Stimulated activated effector memory CD8-positive, alpha-beta T cell treated with anti-CD3 and anti-CD28 coated beads, Interleukin-12 subunit alpha, Interleukin-12 subunit beta, amount 100 ng/mL, for 72 hours (primary cell): ENCODE results near the gene ADCY4.
"Not testable (repeated sequence)": the region's sequence is repeated elsewhere in the genome, so short reads cannot be mapped to it uniquely, and the experiment has no call there.

Experiments
- ATAC-seq: fragments of 150-1000 bp; cut with Tn5 transposase; 2 replicates; pipeline ENCODE4 v1.10.0; 2021
- DNase-seq, 2 donors: peaks; one replicate each; pipeline ENCODE4 v3.0.0; 2021 to 2022; ENCODE audit warnings: low spot score in 2 of 2
- H3K27ac Mint-ChIP-seq: one replicate; pipeline ENCODE4 v1.8.0; 2022; ENCODE audit warnings: mild to moderate bottlenecking, mixed read lengths
- H3K36me3 Mint-ChIP-seq: one replicate; pipeline ENCODE4 v1.8.0; 2022; ENCODE audit warnings: mild to moderate bottlenecking, mixed read lengths
- H3K4me1 Mint-ChIP-seq: one replicate; pipeline ENCODE4 v1.8.0; 2022; ENCODE audit warnings: mixed read lengths
- H3K4me3 Mint-ChIP-seq: one replicate; pipeline ENCODE4 v1.8.0; 2022; ENCODE audit warnings: mild to moderate bottlenecking, mixed read lengths
- H3K9me3 Mint-ChIP-seq: one replicate; pipeline ENCODE4 v1.8.0; 2022; ENCODE audit warnings: mixed read lengths

The ADCY4 gene

GRCh38 chr14:24355009-24355408, 20.1 kb upstream of the ADCY4 start:
- no peak for DNase-seq
- peaks cover 10% of the 10 kb centered on the region for H3K4me1 Mint-ChIP-seq
- H3K27ac Mint-ChIP-seq, result no peak overlapping the region
- no peaks in the 10 kb centered on the region for H3K36me3 Mint-ChIP-seq
- no peaks in the 10 kb centered on the region for H3K9me3 Mint-ChIP-seq
- no peak overlapping the region for H3K4me3 Mint-ChIP-seq
- ATAC-seq, result no peak

GRCh38 chr14:24354482-24354825, 19.6 kb upstream of the ADCY4 start:
- H3K27ac Mint-ChIP-seq, H3K4me3 Mint-ChIP-seq, H3K9me3 Mint-ChIP-seq, DNase-seq, ATAC-seq, H3K4me1 Mint-ChIP-seq, H3K36me3 Mint-ChIP-seq: not testable (repeated sequence)

- no peak overlapping the region for H3K4me3 Mint-ChIP-seq
- peak; percentile 65 for ATAC-seq
- no peak overlapping the region for H3K27ac Mint-ChIP-seq
- peaks cover 10% of the 10 kb centered on the region for H3K4me1 Mint-ChIP-seq
- DNase-seq, result no peak
- no peaks in the 10 kb centered on the region for H3K36me3 Mint-ChIP-seq
- H3K9me3 Mint-ChIP-seq, result no peaks in the 10 kb centered on the region
Observed at GRCh38 chr14:24353559-24354481, 18.9 kb upstream of the ADCY4 start.

- Mint-ChIP-seq H3K4me1 (peaks cover 10% of the 10 kb centered on the region), H3K27ac (no peak overlapping the region), H3K36me3 (no peaks in the 10 kb centered on the region), H3K4me3 (no peak overlapping the region), H3K9me3 (no peaks in the 10 kb centered on the region)
- DNase-seq (no peak), ATAC-seq (no peak)
Observed at GRCh38 chr14:24351517-24351916, 16.6 kb upstream of the ADCY4 start.

- no peaks in the 10 kb centered on the region for H3K9me3 Mint-ChIP-seq
- no peak overlapping the region for H3K27ac Mint-ChIP-seq
- peaks cover 10% of the 10 kb centered on the region for H3K4me1 Mint-ChIP-seq
- H3K36me3 Mint-ChIP-seq, result no peaks in the 10 kb centered on the region
- ATAC-seq, result no peak
- H3K4me3 Mint-ChIP-seq, result no peak overlapping the region
- DNase-seq, result no peak
Observed at GRCh38 chr14:24349742-24350141, 14.9 kb upstream of the ADCY4 start.

- Mint-ChIP-seq H3K9me3 (no peaks in the 10 kb centered on the region), H3K4me1 (no peaks in the 10 kb centered on the region), H3K36me3 (no peaks in the 10 kb centered on the region), H3K27ac (no peak overlapping the region), H3K4me3 (no peak overlapping the region)
- DNase-seq, result no peak
- ATAC-seq, result no peak
Observed at GRCh38 chr14:24348186-24348585, 13.3 kb upstream of the ADCY4 start.

GRCh38 chr14:24347134-24347533, 12.3 kb upstream of the ADCY4 start:
- H3K27ac Mint-ChIP-seq, result no peak overlapping the region
- no peaks in the 10 kb centered on the region for H3K4me1 Mint-ChIP-seq
- ATAC-seq (no peak), DNase-seq (no peak)
- no peak overlapping the region for H3K4me3 Mint-ChIP-seq
- H3K36me3 Mint-ChIP-seq, result no peaks in the 10 kb centered on the region
- H3K9me3 Mint-ChIP-seq, result no peaks in the 10 kb centered on the region

GRCh38 chr14:24343795-24344660, 9.2 kb upstream of the ADCY4 start:
- DNase-seq (no peak), ATAC-seq (no peak)
- Mint-ChIP-seq H3K36me3 (no peaks in the 10 kb centered on the region), H3K9me3 (no peaks in the 10 kb centered on the region), H3K4me1 (peaks cover 10% of the 10 kb centered on the region), H3K27ac (no peak overlapping the region), H3K4me3 (no peak overlapping the region)

- H3K27ac Mint-ChIP-seq, result no peak overlapping the region
- no peak overlapping the region for H3K4me3 Mint-ChIP-seq
- DNase-seq (no peak), ATAC-seq (no peak)
- peaks cover 2% of the 10 kb centered on the region for H3K36me3 Mint-ChIP-seq
- H3K9me3 Mint-ChIP-seq, result no peaks in the 10 kb centered on the region
- peaks cover 21% of the 10 kb centered on the region for H3K4me1 Mint-ChIP-seq
Observed at GRCh38 chr14:24342889-24343288, 8.0 kb upstream of the ADCY4 start.

- ATAC-seq (no peak), DNase-seq (no peak)
- H3K36me3 Mint-ChIP-seq, result peaks cover 22% of the 10 kb centered on the region
- H3K27ac Mint-ChIP-seq, result no peak overlapping the region
- H3K4me1 Mint-ChIP-seq, result peaks cover 28% of the 10 kb centered on the region
- no peak overlapping the region for H3K4me3 Mint-ChIP-seq
- H3K9me3 Mint-ChIP-seq, result no peaks in the 10 kb centered on the region
Observed at GRCh38 chr14:24340606-24341005, 5.7 kb upstream of the ADCY4 start.

- Mint-ChIP-seq H3K4me3 (peak within 1 kb of the TSS; percentile 82), H3K9me3 (no peaks in the 10 kb centered on the region), H3K36me3 (peaks cover 22% of the 10 kb centered on the region), H3K4me1 (peaks cover 37% of the 10 kb centered on the region), H3K27ac (peak within 1 kb of the TSS; percentile 80)
- peak; percentile 46 to 80 for DNase-seq
- ATAC-seq, result peak; percentile 93
Observed at GRCh38 chr14:24339284-24340151, 4.6 kb upstream of the ADCY4 start, which contains the start of gene RIPK3. Gene RIPK3, minus strand, starts transcription at chr14:24339991. Its CDS starts 165 bp downstream, at chr14:24339826.

GRCh38 chr14:24338843-24339242, 4.0 kb upstream of the ADCY4 start:
- H3K36me3 Mint-ChIP-seq, result peaks cover 22% of the 10 kb centered on the region
- no peaks in the 10 kb centered on the region for H3K9me3 Mint-ChIP-seq
- DNase-seq, result no peak
- peaks cover 37% of the 10 kb centered on the region for H3K4me1 Mint-ChIP-seq
- H3K4me3 Mint-ChIP-seq, result peak overlapping the region; percentile 82
- peak overlapping the region; percentile 23 for H3K27ac Mint-ChIP-seq
- no peak for ATAC-seq

GRCh38 chr14:24337824-24338175, 2.9 kb upstream of the ADCY4 start:
- Mint-ChIP-seq H3K9me3 (no peaks in the 10 kb centered on the region), H3K27ac (no peak overlapping the region), H3K36me3 (peaks cover 22% of the 10 kb centered on the region), H3K4me1 (peaks cover 39% of the 10 kb centered on the region), H3K4me3 (no peak overlapping the region)
- ATAC-seq, result no peak
- DNase-seq, result no peak

GRCh38 chr14:24337144-24337823, 2.4 kb upstream of the ADCY4 start:
- no peak for ATAC-seq
- DNase-seq, result no peak
- H3K9me3 Mint-ChIP-seq, result no peaks in the 10 kb centered on the region
- H3K36me3 Mint-ChIP-seq, result peaks cover 24% of the 10 kb centered on the region
- no peak overlapping the region for H3K27ac Mint-ChIP-seq
- no peak overlapping the region for H3K4me3 Mint-ChIP-seq
- peaks cover 44% of the 10 kb centered on the region for H3K4me1 Mint-ChIP-seq
